ENCODE results near the gene AMMECR1L.
A peak's percentile ranks its signal among the peaks of the same experiment; 100 is the strongest.
"Not testable (repeated sequence)": the region's sequence is repeated elsewhere in the genome, so short reads cannot be mapped to it uniquely, and the experiment has no call there.

The AMMECR1L gene

DNA sequence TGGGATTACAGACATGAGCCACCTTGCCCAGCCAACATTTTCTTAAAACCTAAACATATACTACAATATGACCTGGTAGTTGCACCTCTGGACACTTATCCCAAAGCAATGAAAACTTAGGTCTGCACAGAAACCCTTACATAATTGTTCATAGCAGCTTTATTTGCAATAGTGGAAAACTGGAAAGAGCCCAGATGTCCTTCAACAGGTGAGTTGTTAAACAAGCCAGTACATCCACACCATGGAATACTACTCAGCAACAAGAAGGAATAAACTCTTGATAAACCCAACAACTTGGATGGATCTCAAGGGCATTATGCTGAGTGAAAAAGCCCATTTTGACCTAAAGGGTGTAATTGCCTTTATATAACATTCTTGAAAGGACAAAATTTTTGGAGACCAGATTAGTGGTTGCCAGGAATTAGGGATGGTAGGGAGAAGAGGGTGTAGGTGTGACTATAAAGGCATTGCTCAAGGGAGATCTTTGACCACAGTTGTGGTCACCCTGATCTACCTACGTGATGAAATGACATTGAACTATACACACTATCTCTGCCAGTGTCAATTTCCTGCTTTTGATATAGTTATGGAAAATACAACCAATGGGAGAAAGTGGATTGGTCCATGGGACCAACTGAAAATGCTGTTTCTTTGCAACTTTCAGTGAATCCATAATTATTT lies 11.9 kb upstream of the AMMECR1L start:
- Mint-ChIP-seq H3K4me1 (ENCODE audit: low read depth) (no peaks in the 10 kb centered on the region), H3K36me3 (ENCODE audit: low read depth) (no peaks in the 10 kb centered on the region), H3K9me3 (no peaks in the 10 kb centered on the region), H3K27me3 (no peaks in the 10 kb centered on the region), H3K27ac (no peak overlapping the region), H3K4me3 (no peak overlapping the region)
- no peak for DNase-seq

- DNase-seq = no peak
- Mint-ChIP-seq H3K4me3 (no peak overlapping the region), H3K9me3 (no peaks in the 10 kb centered on the region), H3K27me3 (no peaks in the 10 kb centered on the region), H3K27ac (no peak overlapping the region), H3K36me3 (ENCODE audit: low read depth) (no peaks in the 10 kb centered on the region), H3K4me1 (ENCODE audit: low read depth) (peaks cover 5% of the 10 kb centered on the region)
Observed at GRCh38 chr2:127893494-127893893, 7.7 kb upstream of the AMMECR1L start.

- no peaks in the 10 kb centered on the region for H3K27me3 Mint-ChIP-seq
- no peaks in the 10 kb centered on the region for H3K36me3 Mint-ChIP-seq (ENCODE audit: low read depth)
- H3K4me1 Mint-ChIP-seq (ENCODE audit: low read depth) = peaks cover 6% of the 10 kb centered on the region
- H3K27ac Mint-ChIP-seq = no peak overlapping the region
- H3K4me3 Mint-ChIP-seq = no peak overlapping the region
- DNase-seq = no peak
- no peaks in the 10 kb centered on the region for H3K9me3 Mint-ChIP-seq
Observed at GRCh38 chr2:127893033-127893432, 7.3 kb upstream of the AMMECR1L start.

DNA sequence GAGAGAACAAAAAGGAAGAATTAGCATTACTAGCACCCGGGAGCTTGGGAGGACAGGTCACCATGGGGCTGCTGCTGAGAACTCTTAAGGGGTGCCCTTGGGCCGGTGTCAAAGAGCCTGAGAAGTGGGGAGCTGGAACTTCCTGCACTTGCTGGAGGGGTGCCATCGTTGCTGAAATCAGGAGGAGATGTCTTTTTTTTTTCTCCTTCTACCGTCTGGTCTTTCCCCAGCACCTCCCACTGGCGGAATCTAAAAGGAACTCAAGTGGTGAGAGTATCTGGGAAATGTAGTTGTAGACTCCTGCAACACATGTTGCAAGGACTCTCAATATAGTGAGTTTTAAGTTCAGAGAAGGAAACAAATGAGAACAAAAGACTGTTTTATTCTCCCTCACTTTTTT lies 6.1 kb upstream of the AMMECR1L start:
- Mint-ChIP-seq H3K4me1 (ENCODE audit: low read depth) (peaks cover 16% of the 10 kb centered on the region), H3K4me3 (no peak overlapping the region), H3K9me3 (no peaks in the 10 kb centered on the region), H3K27ac (no peak overlapping the region), H3K36me3 (ENCODE audit: low read depth) (no peaks in the 10 kb centered on the region), H3K27me3 (no peaks in the 10 kb centered on the region)
- DNase-seq = no peak

DNA sequence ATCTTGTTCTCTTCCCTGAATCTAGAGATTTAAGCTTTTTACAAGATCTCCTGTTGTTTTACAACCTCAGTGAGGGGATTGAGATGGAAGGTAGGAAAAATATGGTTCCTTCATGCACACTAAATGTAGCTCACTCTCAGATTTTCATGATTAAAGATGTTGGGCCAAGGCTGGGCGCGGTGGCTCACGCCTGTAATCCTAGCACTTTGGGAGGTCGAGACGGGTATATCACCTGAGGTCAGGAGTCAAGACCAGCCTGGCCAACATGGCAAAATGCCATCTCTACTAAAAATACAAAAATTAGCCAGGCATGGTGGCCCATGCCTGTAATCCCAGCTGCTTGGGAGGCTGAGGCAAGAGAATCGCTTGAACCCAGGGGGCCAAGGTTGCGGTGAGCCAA lies 5.0 kb upstream of the AMMECR1L start:
- not testable (repeated sequence) for H3K36me3 Mint-ChIP-seq (ENCODE audit: low read depth); H3K4me3 Mint-ChIP-seq; DNase-seq; H3K27ac Mint-ChIP-seq; H3K27me3 Mint-ChIP-seq; H3K9me3 Mint-ChIP-seq
- H3K4me1 Mint-ChIP-seq (ENCODE audit: low read depth) = peaks cover 16% of the 10 kb centered on the region

- H3K27me3 Mint-ChIP-seq = no peaks in the 10 kb centered on the region
- no peak overlapping the region for H3K27ac Mint-ChIP-seq
- no peak for DNase-seq
- H3K4me3 Mint-ChIP-seq = no peak overlapping the region
- peaks cover 13% of the 10 kb centered on the region for H3K36me3 Mint-ChIP-seq (ENCODE audit: low read depth)
- peaks cover 28% of the 10 kb centered on the region for H3K4me1 Mint-ChIP-seq (ENCODE audit: low read depth)
- no peaks in the 10 kb centered on the region for H3K9me3 Mint-ChIP-seq
Observed at GRCh38 chr2:127888772-127889171, 3.0 kb upstream of the AMMECR1L start.

DNA sequence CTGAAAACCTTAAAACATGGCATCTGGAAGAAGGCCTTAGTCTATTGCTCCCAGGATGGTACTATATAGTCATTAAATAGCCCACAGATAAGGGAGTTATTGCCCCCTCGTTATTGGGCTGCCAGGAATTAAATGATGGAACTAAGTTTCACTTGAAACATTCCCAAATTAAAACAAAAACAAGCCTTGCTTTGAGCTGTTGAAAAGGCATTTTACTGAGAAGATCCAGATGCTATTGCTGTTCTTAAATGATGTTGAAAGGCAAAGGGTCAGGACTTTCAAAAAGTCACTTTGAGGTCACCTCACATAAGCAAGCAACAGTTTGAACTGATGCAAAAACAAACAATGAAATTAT lies 2.0 kb upstream of the AMMECR1L start:
- no peak for DNase-seq
- Mint-ChIP-seq H3K27me3 (no peaks in the 10 kb centered on the region), H3K27ac (peak overlapping the region; percentile 60), H3K36me3 (ENCODE audit: low read depth) (peaks cover 21% of the 10 kb centered on the region), H3K4me1 (ENCODE audit: low read depth) (peaks cover 36% of the 10 kb centered on the region), H3K4me3 (peak overlapping the region; percentile 82), H3K9me3 (no peaks in the 10 kb centered on the region)

DNA sequence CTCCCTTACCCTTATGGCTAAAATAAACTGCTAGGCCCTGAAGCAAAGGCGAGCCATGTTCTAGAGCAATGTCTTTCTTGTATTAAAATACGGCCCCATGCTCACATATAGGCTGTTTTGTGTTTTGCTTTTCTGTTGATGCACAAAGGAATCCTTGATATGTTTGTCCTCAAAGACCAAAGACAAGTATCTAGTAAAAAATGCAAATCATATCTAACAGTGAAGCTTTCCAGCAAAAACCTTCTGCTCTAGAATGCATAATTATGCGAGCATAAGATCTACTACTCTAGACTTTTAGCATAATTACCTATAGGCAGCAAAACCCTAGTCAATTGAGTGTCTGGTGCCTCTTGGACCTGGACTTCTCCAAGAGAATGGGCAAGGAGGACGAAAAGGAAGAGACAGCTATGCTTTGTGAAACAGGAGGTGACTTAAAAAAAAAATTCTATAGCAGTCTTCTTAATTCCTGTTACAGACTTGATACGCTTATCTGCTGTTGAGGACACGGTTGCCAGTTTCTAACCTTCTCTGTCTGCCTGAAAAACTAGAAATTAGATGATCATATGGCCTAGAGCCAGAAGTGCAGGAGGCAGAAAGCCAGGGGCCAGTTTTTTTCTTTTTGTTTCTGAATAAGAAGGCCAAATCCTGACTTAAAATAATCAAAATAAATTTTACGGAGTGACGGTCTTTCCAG lies 1.5 kb upstream of the AMMECR1L start:
- no peak for DNase-seq
- Mint-ChIP-seq H3K4me1 (ENCODE audit: low read depth) (peaks cover 40% of the 10 kb centered on the region), H3K36me3 (ENCODE audit: low read depth) (peaks cover 26% of the 10 kb centered on the region), H3K27ac (peak overlapping the region; percentile 87), H3K27me3 (no peaks in the 10 kb centered on the region), H3K9me3 (no peaks in the 10 kb centered on the region), H3K4me3 (peak overlapping the region; percentile 82)

DNA sequence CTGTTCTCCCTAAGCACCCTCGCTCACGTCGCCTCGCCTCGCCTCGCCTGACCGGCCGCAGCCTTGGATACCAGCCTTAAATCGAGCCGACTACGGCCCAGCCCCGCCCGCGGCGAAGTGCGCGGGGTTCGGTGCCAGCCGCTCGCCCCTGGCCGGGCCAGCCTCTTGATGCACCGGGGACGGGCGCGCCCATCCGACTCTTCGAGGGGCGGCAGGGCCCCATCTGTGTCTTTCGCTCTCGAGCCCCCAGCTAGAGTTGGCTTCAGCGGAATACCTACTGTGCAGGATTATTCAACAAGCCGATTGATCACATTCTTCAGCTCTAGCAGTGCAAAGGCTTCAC lies 808 bp upstream of the AMMECR1L start:
- Mint-ChIP-seq H3K4me3 (peak overlapping the region; percentile 82), H3K27ac (peak overlapping the region; percentile 93), H3K36me3 (ENCODE audit: low read depth) (peaks cover 33% of the 10 kb centered on the region), H3K4me1 (ENCODE audit: low read depth) (peaks cover 47% of the 10 kb centered on the region)
- not testable (repeated sequence) for DNase-seq, H3K27me3 Mint-ChIP-seq, H3K9me3 Mint-ChIP-seq

- not testable (repeated sequence) for H3K27me3 Mint-ChIP-seq, H3K9me3 Mint-ChIP-seq
- peak overlapping the region; percentile 89 for H3K27ac Mint-ChIP-seq
- peaks cover 47% of the 10 kb centered on the region for H3K36me3 Mint-ChIP-seq (ENCODE audit: low read depth)
- DNase-seq = peak; percentile 60
- peaks cover 62% of the 10 kb centered on the region for H3K4me1 Mint-ChIP-seq (ENCODE audit: low read depth)
- H3K4me3 Mint-ChIP-seq = peak overlapping the region; percentile 89
Observed at GRCh38 chr2:127884861-127885740, 655 bp downstream of the AMMECR1L start.

- H3K27me3 Mint-ChIP-seq = no peaks in the 10 kb centered on the region
- H3K27ac Mint-ChIP-seq = peak overlapping the region; percentile 89
- H3K4me1 Mint-ChIP-seq (ENCODE audit: low read depth) = peaks cover 67% of the 10 kb centered on the region
- DNase-seq = no peak
- H3K4me3 Mint-ChIP-seq = peak overlapping the region; percentile 89
- H3K36me3 Mint-ChIP-seq (ENCODE audit: low read depth) = peaks cover 54% of the 10 kb centered on the region
- H3K9me3 Mint-ChIP-seq = no peaks in the 10 kb centered on the region
Observed at GRCh38 chr2:127884436-127884835, 1.3 kb downstream of the AMMECR1L start.

GRCh38 chr2:127879899-127880298 lies 5.9 kb downstream of the AMMECR1L start:
- H3K9me3 Mint-ChIP-seq = no peaks in the 10 kb centered on the region
- DNase-seq = no peak
- peaks cover 80% of the 10 kb centered on the region for H3K4me1 Mint-ChIP-seq (ENCODE audit: low read depth)
- H3K27ac Mint-ChIP-seq = no peak overlapping the region
- no peaks in the 10 kb centered on the region for H3K27me3 Mint-ChIP-seq
- H3K36me3 Mint-ChIP-seq (ENCODE audit: low read depth) = peaks cover 71% of the 10 kb centered on the region
- H3K4me3 Mint-ChIP-seq = no peak overlapping the region

DNA sequence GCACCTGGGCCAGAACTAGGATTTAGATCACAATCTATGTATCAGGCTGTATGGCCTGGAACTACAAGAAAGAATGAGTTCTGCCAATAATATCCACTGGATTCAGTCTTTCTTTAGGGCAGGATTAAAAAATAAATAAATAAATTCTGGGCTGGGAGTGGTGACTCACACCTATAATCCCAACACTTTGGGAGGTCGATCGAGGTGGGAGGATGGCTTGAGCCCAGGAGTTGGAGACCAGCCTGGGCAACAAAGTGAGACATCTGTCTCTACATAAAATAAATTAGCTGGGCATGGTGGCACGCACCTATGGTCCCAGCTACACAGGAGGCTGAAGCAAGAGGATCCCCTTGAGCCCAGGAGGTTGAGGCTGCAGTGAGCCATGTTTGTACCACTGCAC lies 8.1 kb downstream of the AMMECR1L start:
- H3K27ac Mint-ChIP-seq = no peak overlapping the region
- H3K4me3 Mint-ChIP-seq = no peak overlapping the region
- H3K9me3 Mint-ChIP-seq = no peaks in the 10 kb centered on the region
- no peak for DNase-seq
- H3K27me3 Mint-ChIP-seq = no peaks in the 10 kb centered on the region
- peaks cover 73% of the 10 kb centered on the region for H3K36me3 Mint-ChIP-seq (ENCODE audit: low read depth)
- H3K4me1 Mint-ChIP-seq (ENCODE audit: low read depth) = peaks cover 75% of the 10 kb centered on the region

- peak overlapping the region; percentile 24 for H3K27ac Mint-ChIP-seq
- no peak overlapping the region for H3K4me3 Mint-ChIP-seq
- peaks cover 71% of the 10 kb centered on the region for H3K4me1 Mint-ChIP-seq (ENCODE audit: low read depth)
- no peaks in the 10 kb centered on the region for H3K9me3 Mint-ChIP-seq
- no peaks in the 10 kb centered on the region for H3K27me3 Mint-ChIP-seq
- H3K36me3 Mint-ChIP-seq (ENCODE audit: low read depth) = peaks cover 73% of the 10 kb centered on the region
- no peak for DNase-seq
Observed at GRCh38 chr2:127877136-127877535, 8.6 kb downstream of the AMMECR1L start.

Measured in activated T-cell treated with anti-CD3 and anti-CD28 coated beads, Interleukin-2, amount 50 U/mL, for 24 hours (primary cell).